Endodermal cell (in vitro differentiated cells): ENCODE measurements around the gene SLC22A17. TPM values are rescaled to one million over a fixed set of nuclear protein-coding genes. Genes with fewer than 3 reads are reported as not detected.

ENCODE experiments used
- DNase-seq: peaks from one replicate; pipeline ENCODE4 v3.0.0-alpha.2; 2017
- H3K27ac ChIP-seq: 2 replicates; pipeline ENCODE4 v1.5.1; 2013; ENCODE audit warnings: mild to moderate bottlenecking, low read depth, low read length, moderate library complexity
- H3K27me3 ChIP-seq: 2 replicates; pipeline ENCODE4 v1.6.1; 2013; ENCODE audit warnings: mild to moderate bottlenecking, low read length, moderate library complexity; ENCODE audit not compliant: insufficient read depth, control insufficient read depth, poor library complexity, severe bottlenecking
- H3K36me3 ChIP-seq: 2 replicates; pipeline ENCODE4 v1.7.0; 2013; ENCODE audit warnings: mild to moderate bottlenecking, low read length, moderate library complexity; ENCODE audit not compliant: control insufficient read depth, insufficient read depth
- H3K4me1 ChIP-seq: one replicate; pipeline ENCODE4 v1.7.0; 2013; ENCODE audit warnings: low read length; ENCODE audit not compliant: control insufficient read depth, insufficient read depth
- H3K4me3 ChIP-seq: 2 replicates; pipeline ENCODE4 v1.5.1; 2013; ENCODE audit warnings: mild to moderate bottlenecking, low read length, moderate library complexity
- H3K9ac ChIP-seq: 2 replicates; pipeline ENCODE4 v1.6.1; 2013; ENCODE audit warnings: mild to moderate bottlenecking, low read length, moderate library complexity; ENCODE audit not compliant: poor library complexity, severe bottlenecking; ENCODE audit errors: extremely low read depth
- H3K9me3 ChIP-seq: 2 replicates; pipeline ENCODE4 v1.6.1; 2013; ENCODE audit warnings: mild to moderate bottlenecking, low read length, moderate library complexity; ENCODE audit not compliant: control insufficient read depth
- H3K27ac Mint-ChIP-seq: 2 replicates; pipeline ENCODE4 v1.8.0; 2020; ENCODE audit warnings: mixed read lengths
- H3K27me3 Mint-ChIP-seq: 2 replicates; pipeline ENCODE4 v1.8.0; 2021; ENCODE audit warnings: mild to moderate bottlenecking, mixed read lengths; ENCODE audit not compliant: insufficient read depth
- H3K36me3 Mint-ChIP-seq: 2 replicates; pipeline ENCODE4 v1.8.0; 2020; ENCODE audit warnings: low read depth, mixed read lengths
- H3K4me1 Mint-ChIP-seq: 2 replicates; pipeline ENCODE4 v1.8.0; 2020; ENCODE audit warnings: mixed read lengths
- H3K4me3 Mint-ChIP-seq: 2 replicates; pipeline ENCODE4 v1.8.0; 2020; ENCODE audit warnings: mild to moderate bottlenecking, moderate library complexity, mixed read lengths
- H3K9me3 Mint-ChIP-seq: 2 replicates; pipeline ENCODE4 v1.8.0; 2020; ENCODE audit warnings: mild to moderate bottlenecking, mixed read lengths
- CTCF ChIP-seq: fragments of 200-600 bp; sonication (generic); conservative IDR thresholded peaks from 2 replicates; pipeline ENCODE4 v1.5.0; 2021; ENCODE audit warnings: antibody characterized with exemption, mild to moderate bottlenecking
- WGBS, 2 experiments: methylation state at CpG; one replicate each; pipeline versions ENCODE4 v1.1.5 to v1.1.7; 2013; ENCODE audit warnings: missing lambda C conversion rate in 2 of 2, mixed read lengths in 1 of 2; ENCODE audit not compliant: insufficient coverage in 1 of 2, insufficient read length in 1 of 2; 5-methylcytosine and 5-hydroxymethylcytosine counted together
- total RNA-seq, 2 donors: library from RNA; stranded (reverse); fragmentation: NEBNext Ultra II Directional in 1 of 2; extraction: Animal tissue kit (Norgen Biotek cat#: 25700) in 1 of 2; gene quantifications; 2 replicates in 1 of 2; 3 replicates in 1 of 2; pipeline ENCODE4 v1.2.1, GENCODE V29; 2021

The SLC22A17 gene
- total RNA-seq, 2 donors from 2014 or later = 49.9 to 89.0 TPM

- Mint-ChIP-seq H3K9me3 (no peaks in the 10 kb centered on the region), H3K4me3 (no peak overlapping the region)
- H3K27ac ChIP-seq = no peak overlapping the region
Observed at GRCh38 chr14:23399591-23399990, 46.9 kb upstream of the SLC22A17 start.

GRCh38 chr14:23399136-23399535, 46.4 kb upstream of the SLC22A17 start:
- Histone ChIP-seq H3K27me3 (no peaks in the 10 kb centered on the region), H3K4me1 (no peaks in the 10 kb centered on the region), H3K36me3 (no peaks in the 10 kb centered on the region), H3K27ac (no peak overlapping the region), H3K9me3 (no peaks in the 10 kb centered on the region), H3K9ac (no peak overlapping the region), H3K4me3 (no peak overlapping the region)
- H3K27ac Mint-ChIP-seq = no peak overlapping the region
- no peaks in the 10 kb centered on the region for H3K9me3 Mint-ChIP-seq
- no peaks in the 10 kb centered on the region for H3K4me1 Mint-ChIP-seq
- H3K36me3 Mint-ChIP-seq = no peaks in the 10 kb centered on the region
- WGBS, 2 experiments = 94 to 96% methylated on average over 3 of the region's 3 CpGs
- H3K4me3 Mint-ChIP-seq = no peak overlapping the region
- no peak for TF ChIP-seq CTCF
- no peak for DNase-seq
- peaks cover 44% of the 10 kb centered on the region for H3K27me3 Mint-ChIP-seq

More at GRCh38 chr14:23399591-23399990, 46.9 kb upstream of the SLC22A17 start:
- Histone ChIP-seq H3K36me3 (no peaks in the 10 kb centered on the region), H3K4me1 (no peaks in the 10 kb centered on the region), H3K27me3 (no peaks in the 10 kb centered on the region), H3K9ac (no peak overlapping the region), H3K9me3 (no peaks in the 10 kb centered on the region), H3K4me3 (no peak overlapping the region)
- Mint-ChIP-seq H3K4me1 (no peaks in the 10 kb centered on the region), H3K27me3 (peaks cover 47% of the 10 kb centered on the region), H3K36me3 (no peaks in the 10 kb centered on the region), H3K27ac (no peak overlapping the region)
- DNase-seq = no peak
- TF ChIP-seq CTCF = no peak
- WGBS, 2 experiments = 83 to 93% methylated on average over 3 to 6 of the region's 6 CpGs

GRCh38 chr14:23398348-23398747, 45.7 kb upstream of the SLC22A17 start:
- Histone ChIP-seq H3K4me1 (no peaks in the 10 kb centered on the region), H3K9me3 (no peaks in the 10 kb centered on the region), H3K4me3 (no peak overlapping the region), H3K27me3 (peaks cover 5% of the 10 kb centered on the region), H3K9ac (no peak overlapping the region), H3K36me3 (no peaks in the 10 kb centered on the region), H3K27ac (no peak overlapping the region)
- Mint-ChIP-seq H3K4me3 (no peak overlapping the region), H3K27ac (no peak overlapping the region), H3K4me1 (no peaks in the 10 kb centered on the region), H3K27me3 (peaks cover 38% of the 10 kb centered on the region), H3K9me3 (no peaks in the 10 kb centered on the region), H3K36me3 (no peaks in the 10 kb centered on the region)
- no peak for DNase-seq
- 78 to 88% methylated on average over 2 to 4 of the region's 4 CpGs for WGBS, 2 experiments
- TF ChIP-seq CTCF = no peak
